GM19324 (cell line): Measurements from ENCODE around the gene EMP2.
"Not testable (repeated sequence)": the region's sequence is repeated elsewhere in the genome, so short reads cannot be mapped to it uniquely, and the experiment has no call there.

ENCODE experiments used
- ATAC-seq: cut with Tn5 transposase; IDR thresholded peaks from one replicate; pipeline ENCODE4 v1.9.1; 2021; ENCODE audit warnings: mild to moderate bottlenecking, moderate library complexity; ENCODE audit not compliant: unreplicated experiment, low FRiP score

The EMP2 gene

DNA sequence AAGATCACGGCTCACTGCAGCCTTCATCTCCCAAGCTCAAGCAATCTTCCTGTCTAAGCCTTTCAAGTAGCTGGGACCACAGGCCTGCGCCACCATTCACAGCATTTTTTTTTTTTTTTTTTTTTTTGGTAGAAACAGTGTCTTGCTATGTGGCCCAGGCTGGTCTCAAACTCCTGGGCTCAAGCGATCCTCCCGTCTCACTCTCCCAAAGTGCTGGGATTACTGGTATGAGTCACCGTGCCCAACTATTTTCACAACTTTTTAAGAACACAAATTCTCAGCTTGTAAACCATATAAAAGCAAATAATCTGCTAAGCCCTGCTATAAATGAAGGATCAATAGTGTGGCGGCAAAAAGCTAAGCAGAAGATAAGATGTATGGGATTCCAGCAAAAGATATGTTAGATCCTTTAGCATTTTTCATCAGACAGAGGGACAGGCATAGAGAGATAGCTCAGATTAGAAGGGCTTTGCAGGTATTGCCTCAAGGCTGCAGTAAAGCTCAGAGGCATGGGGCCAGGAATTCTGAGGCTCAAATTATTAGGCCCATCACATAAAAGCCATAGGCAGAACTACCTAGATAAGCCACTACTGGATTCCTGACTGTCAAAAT lies 55.1 kb downstream of the EMP2 start:
- no peak for ATAC-seq

DNA sequence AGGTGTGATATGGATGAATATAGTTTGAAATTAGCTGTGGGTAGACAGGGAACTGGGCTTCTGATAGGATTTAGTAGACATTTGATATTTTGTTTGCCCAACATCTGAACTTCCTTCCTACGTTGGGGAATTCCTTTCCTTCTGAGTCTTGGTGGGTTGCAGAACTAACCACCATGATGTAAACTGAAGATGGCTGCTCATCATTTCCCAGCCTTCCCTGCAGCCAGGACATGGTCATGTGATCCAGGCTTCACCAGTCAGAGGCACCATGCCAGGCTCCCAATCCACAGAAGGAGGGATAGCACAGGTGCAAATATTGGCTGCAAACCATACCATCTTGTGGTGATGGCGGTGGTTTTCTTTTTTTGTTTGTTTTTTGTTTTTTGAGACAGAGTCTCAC lies 57.4 kb downstream of the EMP2 start:
- no peak for ATAC-seq

DNA sequence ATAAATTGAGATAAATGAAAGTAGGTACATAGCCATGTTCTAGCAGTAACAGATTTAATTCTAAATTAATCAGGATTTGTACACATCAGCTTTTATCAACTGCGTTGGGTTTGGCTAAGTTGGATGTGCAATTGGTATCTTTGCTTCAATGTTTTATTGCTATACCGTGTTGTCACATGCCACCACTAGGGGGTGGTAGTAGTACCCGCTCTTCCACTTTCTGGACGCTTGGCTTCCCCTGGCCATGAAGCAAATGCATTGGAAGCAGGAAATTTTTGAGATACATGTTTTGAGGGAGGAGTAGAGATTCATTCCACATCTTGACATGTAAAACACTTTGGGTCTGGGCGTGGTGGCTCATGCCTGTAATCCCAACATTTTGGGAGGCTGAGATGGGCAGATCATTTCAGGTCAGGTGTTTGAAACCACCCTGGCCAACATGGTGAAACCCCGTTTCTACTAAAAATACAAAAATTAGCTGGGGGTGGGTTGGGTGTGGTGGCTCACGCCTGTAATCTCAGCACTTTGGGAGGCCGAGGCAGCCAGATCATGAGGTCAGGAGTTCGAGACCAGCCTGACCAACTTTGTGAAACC lies 58.6 kb downstream of the EMP2 start:
- no peak for ATAC-seq

DNA sequence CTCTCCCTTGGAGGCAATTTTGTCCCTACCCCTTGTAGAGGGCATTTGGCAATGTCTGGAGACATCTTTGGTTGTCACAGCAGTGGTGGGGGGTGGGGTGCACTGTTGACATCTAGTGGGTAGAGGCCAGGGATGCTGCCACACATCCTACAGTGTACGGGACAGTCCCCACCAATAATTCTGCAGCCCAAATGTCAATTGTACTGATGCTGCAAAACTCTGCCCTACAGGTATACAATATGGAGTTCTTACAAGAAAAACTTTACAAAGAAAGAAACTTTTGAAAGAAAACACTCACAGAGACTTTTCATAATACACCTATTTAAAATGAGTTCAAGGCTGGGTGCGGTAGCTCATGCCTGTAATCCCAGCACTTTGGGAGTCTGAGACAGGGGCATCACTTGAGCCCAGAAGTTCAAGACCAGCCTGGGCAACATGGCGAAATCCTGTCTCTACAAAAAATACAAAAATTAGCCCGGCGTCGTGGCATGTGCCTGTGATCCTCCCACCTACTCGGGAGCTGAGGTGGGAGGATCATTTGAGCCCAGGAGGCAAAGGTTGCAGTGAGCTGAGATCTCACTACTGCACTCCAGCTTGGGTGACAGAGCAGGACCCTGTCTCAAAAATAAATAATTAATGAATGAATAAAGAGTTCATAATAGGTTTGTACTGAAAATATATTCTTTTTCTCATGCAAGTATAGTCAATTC lies 59.4 kb downstream of the EMP2 start:
- ATAC-seq, result no peak

DNA sequence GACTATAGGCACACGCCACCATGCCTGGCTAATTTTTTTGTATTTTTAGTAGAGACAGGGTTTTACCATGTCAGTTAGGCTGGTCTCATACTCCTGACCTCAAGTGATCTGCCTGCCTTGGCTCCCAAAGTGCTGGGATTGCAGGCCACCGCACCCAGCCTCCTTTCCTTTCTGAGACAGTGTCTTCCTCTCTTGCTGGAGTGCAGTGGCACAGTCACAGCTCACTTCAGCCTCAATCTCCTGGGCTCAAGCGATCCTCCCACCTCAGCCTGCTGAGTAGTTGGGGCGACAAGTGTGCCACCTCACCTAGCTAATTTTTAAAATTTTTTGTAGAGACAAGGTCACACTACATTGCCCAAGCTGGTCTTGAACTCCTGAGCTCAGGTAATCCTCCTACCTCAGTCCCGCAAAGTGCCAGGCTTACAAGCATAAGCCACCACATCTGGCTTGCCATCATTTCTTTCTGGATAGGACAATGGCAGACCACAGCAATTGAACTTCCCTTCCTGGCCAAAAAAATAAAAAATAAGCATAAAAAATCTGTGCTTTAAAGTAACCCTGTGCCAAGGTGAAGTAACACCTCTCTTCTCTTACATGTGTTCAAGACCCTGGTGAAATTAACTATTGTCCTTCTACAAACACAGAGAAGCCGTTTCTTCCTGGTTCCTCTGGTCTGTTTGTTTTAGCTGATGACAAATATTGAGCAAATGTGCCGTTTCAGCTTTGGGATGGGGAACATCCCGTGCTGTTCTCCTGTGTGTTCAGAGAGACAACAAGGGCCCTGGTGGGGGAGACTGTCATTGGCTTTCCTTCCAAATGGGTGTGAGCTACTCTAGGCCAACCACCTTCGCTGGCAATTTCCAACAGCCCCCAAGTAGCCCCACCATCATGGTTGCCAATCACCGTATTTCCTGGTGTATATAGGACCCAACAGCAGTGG lies 60.2 kb downstream of the EMP2 start:
- ATAC-seq, result no peak

DNA sequence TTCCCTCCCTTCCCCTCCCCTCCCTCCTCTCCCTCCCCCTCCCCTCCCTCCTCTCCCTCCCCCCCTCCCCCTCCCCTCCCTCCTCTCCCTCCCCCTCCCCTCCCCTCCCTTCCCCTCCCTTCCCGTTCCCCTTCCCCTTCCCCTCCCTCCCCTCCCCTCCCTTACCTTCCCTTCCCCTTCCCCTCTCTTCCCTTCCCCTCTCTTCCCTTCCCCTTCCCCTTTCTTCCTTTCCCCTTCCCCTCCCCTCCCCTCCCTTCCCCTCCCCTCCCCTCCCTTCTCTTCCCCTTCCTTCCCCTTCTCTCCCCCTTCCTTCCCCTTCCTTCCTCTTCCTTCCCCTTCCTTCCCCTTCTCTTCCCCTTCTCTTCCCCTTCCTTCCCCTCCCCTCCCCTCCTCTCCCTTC lies 61.1 kb downstream of the EMP2 start:
- ATAC-seq, result no peak

DNA sequence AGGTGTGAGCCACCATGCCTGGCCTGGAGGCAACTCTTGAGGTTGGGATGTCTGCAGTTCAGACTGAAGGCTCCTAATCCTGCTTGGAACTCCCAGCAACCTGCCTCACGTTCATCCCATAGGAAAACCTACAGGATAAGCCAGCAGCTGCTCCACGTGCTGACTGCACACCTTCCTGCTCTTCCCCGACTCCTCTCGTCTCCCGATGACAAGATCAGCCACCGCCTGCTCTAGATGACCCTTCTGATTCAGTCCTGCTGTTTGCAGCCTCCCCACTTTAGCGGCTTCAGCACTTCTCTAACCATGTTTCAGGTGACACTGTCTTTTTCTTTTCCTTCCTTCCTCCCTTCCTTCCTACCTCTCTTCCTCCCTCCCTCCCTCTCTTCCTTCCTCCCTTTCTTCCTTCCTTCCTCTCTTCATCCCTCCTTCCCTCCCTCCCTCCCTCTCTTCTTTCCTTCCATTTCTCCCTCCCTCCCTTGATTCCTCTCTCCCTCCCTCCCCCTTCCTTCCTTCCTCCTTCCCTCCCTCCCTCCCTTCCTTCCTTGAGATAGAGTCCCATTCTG lies 61.8 kb downstream of the EMP2 start:
- ATAC-seq, result no peak

DNA sequence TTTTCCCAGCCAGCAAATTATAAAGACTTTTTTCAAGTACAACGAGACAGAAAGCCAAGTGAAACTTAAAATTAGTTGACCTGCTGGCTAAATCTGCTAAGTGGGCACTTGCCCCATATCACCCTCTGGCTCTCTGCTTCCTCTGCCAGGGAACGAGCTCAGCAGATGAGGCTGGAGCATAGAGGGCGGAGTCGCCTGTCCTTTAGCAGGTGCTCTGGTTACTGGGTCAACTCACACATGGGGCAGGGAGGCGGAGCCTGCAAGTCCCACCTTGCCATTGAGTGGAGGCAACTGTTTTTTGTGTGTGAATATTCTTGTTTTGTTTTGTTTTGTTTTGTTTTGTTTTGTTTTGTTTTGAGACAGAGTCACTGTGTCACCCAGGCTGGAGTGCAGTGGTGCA lies 62.5 kb downstream of the EMP2 start:
- no peak for ATAC-seq

DNA sequence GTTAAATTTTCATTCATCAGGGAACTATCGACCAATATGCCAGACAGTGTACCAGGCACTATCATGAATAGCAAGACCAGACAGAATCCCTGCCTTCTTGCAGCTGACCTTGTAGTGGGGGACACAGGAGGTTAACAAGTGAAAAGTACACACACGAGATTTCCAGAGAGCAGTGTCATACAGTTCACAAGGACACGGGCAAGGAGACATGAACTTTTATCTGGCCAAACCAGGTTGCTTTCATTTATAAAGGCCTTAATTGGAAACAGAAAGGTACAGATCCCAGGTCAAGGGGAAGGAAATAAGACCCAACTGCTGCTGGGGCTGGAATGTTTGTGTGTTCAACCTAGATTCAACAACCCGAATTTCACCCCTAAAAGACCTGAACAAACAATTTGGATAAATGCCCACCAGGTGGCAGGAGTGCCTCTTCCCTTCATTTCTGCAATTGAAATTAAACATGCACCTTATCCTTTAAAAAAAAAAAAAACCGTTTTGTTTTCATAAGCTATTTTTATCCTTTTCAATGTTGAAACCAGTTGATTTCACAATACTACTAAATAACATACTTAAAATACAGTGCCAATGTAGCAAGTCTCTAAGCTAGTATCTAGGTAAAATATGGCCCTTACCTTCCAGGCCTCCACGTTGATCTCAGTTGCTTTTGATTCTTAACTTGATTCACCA lies 65.9 kb downstream of the EMP2 start:
- no peak for ATAC-seq

DNA sequence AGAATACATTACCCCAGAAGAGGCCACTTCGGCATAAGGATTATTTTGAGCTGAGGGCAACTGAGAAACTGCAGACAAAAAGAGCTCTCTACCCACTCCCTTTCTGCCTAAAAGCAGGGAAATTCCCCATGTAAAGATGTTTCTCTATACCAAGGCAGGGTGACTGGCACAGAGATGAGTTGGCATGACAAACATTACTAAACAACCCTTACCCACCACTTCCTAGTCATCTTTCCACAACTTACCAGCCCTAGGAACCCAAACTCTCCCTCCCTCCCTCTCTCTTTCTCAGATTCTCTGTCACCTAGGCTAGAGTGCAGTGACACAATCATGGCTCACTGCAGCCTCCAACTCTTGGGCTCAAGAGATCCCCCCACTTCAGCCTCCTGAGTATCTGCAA lies 68.6 kb downstream of the EMP2 start:
- no peak for ATAC-seq

DNA sequence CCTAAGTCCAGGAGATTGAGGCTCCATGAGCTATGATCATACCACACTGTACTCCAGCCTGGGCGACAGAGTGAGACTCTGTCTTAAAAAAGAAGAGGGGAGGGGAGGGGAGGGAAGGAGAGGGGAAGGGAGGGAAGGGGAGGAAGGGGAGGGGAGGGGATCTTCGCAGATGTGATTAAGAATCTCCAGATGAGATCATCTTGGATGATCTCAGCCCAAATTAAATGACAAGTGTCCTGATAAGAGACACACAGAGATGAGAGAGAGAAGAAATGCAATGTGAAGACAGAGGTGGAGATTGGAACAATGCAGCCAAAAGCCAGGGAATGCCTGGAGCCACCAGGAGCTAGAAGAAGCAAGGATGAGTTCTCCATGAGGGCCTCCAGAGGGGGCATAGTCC lies 70.1 kb downstream of the EMP2 start:
- no peak for ATAC-seq

DNA sequence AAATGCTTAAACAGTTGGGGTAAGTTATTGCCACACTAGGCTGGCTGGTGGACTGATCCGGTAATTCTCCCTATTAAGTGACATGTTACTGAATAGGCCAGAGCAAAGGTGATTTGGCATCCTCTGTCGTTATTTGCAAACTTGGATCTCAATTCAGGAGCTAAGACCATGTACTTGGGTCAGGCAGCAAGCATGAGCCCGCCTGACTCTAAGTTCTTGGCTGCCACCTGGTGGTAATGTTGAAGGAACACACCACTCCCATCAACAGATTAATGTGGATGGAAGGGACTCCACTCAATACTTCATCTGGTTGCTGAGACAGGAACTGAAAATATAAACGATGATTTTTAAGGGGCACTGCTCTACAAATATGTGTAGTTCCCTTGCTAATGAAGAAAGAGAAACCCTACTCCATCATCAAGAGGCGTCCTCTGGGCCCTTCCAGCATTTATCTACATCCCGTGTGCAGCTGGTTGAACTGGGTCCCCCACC lies 70.8 kb downstream of the EMP2 start:
- ATAC-seq, result peak; percentile 80

DNA sequence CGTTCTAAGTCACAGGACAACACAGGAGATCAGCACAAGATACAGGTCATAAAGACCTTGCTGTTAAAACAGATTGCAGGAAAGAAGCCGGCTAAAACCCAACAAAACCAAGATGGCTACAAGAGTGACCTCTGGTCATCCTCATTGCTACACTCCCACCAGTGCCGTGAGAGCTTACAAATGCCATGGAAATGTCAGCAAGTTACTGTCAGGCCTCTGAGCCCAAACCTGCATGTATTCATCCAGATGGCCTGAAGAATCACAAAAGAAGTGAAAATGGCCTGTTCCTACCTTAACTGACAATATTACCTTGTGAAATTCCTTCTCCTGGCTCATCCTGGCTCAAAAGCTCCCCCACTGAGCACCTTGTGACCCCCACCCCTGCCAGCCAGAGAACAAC lies 75.1 kb downstream of the EMP2 start:
- ATAC-seq, result not testable (repeated sequence)

DNA sequence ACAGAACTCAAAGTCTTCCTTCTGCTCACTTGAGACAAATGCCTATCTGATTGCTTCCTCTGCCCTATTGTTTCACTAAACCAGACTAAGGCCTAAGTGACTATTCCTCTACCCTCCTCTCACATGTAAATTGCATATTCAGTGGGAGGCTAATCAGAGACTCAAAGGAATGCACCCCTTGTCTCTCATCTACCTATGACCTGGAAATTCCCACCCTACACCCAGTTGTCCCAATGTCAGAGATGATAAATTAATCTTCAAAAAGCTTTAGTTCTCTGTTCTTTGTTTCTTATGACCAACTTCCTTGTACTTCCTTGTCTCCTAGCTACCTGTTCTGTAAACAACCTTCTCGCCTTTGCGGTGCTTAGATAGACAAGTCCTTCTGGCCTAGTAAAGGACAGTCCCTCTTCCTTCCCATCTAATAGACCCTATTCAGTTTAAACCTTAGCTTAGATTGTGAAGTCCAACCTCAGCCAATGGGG lies 76.0 kb downstream of the EMP2 start:
- ATAC-seq, result no peak

DNA sequence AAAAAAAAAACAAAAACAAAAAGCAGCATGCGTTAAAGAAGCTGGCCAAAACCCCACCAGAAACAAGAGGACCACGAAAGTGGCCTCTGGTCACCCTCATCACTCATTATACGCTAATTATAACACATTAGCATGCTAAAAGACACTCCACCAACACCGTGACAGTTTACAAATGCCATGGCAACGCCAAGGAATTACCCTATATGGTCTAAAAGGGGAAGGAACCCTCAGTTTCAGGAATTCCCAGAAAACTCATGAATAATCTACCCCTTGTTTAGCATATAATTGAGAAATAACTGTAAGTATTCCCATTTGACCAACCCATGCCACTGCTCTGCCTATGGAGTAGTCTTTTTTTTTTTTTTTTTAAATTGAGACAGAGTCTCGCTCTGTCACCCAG lies 77.6 kb downstream of the EMP2 start:
- no peak for ATAC-seq

DNA sequence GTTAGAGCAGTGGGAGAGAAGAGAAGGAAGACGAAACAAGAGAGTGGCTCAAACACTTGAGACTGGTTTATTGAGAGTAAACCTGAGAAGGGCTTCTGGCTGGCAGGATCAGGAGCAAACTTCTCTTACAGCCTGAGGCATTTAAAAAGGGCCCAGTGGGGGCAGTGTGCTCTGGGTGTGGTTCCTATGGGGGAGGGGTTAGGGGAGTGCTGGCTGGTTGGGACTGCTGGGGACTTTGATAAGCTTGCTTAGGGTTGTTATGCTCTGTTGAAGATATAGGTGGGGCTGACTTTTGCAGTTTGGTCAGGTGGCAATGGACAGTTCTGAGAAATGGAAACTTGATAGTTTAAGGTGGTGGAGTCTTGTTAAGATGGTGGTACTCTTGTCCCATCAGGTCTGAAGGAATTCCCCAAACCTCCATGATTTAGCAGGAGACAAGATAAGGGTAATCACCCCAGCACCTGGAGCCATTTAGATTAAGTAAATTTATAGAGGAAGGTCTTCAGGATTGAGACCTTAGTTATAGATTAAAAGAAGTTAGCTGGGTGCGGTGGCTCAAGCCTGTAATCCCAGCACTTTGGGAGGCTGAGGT lies 79.3 kb downstream of the EMP2 start:
- no peak for ATAC-seq

DNA sequence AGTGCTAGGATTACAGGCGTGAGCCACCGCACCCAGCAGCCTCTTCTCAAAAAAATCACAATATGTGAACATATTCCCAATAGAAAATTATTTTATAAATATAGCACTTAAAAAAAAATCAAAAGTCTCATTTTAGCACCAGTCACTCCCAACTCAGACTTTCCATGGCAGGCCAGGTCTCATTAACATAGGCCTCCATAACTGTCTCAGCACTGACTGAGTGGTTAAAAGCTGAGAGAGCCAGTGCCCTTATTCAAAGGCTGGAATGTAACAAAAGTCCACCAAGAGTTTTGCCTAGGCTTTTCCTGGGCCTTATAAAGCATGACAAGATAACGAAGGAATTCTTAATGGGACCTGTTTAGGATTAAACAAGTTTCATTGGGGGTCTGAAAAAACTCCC lies 79.8 kb downstream of the EMP2 start:
- ATAC-seq, result no peak

DNA sequence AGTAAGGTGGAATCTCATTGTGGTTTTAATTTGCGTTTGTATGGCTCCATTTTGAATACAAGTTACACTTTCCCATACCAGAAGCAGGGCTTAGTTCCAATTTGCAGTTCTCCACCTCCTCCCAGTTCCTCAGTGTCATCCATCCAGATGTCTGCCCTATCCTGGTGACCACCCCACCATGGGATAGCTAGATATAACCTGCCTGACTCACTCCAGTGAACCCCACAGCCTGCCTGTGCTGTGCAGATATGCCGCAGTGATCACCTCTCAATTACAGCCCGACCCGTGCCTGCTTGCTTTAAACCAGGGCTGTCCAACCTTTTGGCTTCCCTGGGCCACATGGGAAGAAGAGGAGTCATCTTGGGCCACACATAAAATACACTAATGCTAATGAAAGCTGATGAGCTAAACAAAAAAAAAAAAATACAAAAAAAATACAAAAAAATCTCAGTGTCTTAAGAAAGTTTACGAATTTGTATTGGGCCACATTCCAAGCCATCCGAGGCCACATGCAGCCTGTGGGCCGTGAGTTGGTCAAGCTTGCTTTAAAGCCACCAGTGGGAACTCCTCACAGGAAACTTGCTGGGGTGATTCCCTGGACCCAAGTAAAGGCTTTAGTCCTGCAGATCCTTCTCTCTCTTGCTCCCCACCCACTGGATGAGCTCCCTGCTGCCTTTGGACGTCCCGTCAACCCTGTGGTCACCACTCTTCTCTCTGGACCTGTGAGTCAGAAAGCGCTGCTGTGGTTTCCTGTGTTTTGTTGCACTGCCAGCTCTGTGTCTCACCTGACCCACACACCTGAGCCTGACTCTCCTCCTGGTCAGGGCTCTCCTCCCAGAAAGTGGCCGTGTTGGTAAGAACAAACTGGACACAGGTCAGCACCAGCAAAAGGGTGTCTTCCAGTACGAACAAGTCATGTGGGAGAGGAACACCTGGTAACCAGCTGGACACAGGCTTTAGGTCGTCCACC lies 83.0 kb downstream of the EMP2 start:
- ATAC-seq, result no peak

DNA sequence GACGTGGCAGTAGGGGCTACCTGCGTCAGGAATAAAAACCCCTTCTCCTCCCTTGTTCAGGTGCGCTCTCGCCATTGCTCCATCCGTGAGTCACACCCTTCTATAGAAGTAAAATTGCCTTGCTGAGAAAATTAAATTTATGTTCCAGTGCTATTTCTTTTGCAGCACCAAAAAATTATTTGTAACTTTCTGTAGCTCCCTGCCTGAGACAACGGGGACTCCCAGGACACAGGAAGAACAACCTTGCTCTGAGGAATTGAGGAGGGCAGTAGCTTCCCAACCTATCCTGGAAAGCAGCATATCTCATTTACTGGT lies 85.4 kb downstream of the EMP2 start:
- no peak for ATAC-seq
